NCI-H1092 (cell line): ENCODE results near the gene ZNF304.
A peak's percentile ranks its signal among the peaks of the same experiment; 100 is the strongest.
"Not testable (repeated sequence)": the region's sequence is repeated elsewhere in the genome, so short reads cannot be mapped to it uniquely, and the experiment has no call there.

Experiments
- DNase-seq: peaks from one replicate; lab custom pipeline; 2025; lab: John Stamatoyannopoulos, UW

ZNF304 gene

GRCh38 chr19:57362419-57362818 is 11.3 kb downstream of the ZNF304 start:
- no peak for DNase-seq

DNA sequence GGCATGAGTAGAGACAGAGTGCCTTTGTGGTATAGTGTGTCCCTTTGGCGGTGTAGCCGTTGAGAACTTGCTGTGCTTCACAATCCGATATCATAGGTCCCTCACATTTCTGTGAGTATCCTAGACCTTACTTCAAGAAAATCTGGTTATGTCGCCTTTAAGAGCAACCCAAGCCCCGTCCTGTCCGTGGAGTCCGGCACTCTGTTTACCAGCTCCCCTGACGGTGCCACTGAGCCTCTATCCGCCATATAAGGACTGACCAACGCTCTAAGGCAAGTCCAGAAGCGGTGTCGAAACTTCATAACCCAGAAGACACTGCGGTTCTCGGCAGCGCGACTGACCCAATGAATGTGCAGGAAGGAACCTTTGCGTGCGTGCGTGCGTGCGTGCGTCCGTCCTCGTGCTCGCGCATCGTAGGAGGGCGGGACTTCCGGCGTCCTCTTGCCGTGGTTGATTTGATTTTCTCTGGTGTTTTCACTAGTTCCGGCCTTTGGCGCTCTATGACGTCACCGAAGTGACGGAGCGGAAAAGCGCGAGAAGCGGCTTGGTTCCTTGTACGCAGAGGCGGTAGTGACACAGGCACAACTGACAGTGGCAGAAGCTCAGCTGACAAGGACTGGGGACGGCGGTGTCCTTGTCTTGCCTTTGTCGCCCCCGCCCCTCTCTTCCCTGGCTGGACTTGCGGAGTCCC is 12.1 kb downstream of the ZNF304 start, which contains the start of the genes TRAPPC2B and ZNF547:
TSS of gene TRAPPC2B (plus strand) at position 555 of the 691 bp plus-strand sequence. CDS start 1,283 bp downstream, outside the sequence.
TSS of gene ZNF547 (plus strand) at position 555 of the 691 bp plus-strand sequence. CDS start 5,005 bp downstream, outside the sequence.
- peak; percentile 97 for DNase-seq

DNA sequence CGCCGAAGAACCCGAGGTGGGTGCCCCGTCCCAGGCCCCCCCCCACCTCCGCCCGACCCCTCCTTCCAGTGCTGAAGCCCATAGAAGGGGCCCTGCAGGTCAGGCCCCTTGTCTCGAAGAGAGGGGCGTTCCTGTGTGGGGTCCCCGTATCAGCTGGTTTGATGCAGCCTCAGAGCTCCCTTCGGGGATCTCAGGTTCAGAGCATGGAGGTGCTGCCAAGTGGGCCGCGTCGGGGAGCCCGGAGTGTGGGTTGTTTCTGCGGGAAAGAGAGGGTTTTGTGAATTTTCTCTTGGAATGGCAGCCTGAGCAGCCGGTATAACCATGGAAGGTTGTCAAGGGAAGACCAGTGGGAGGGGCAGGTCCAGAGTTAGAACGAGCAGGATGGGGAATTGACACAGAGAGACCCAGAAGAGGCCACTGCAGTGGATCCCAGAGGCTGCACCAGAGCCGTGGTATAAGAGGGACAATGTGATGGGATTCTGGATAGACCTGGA is 12.7 kb downstream of the ZNF304 start:
- no peak for DNase-seq

DNA sequence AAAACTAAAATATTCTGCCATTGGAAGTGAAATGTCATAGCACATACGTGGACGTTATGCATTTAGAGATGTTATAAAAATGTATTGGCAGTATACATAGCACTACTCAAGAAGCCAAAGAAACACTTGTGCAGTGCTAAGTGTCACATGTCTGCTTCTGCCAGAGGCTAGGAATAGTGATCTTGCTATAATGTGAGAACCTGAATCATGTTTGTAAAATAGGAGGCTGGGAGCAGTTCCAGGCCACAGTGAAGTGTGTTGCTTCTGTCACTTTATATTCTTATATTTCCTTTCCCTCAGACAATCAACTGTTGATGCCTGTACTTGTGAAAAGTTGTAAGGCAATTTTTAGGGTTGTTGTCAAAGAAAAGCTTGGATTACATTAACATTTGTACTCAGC is 15.7 kb downstream of the ZNF304 start:
- no peak for DNase-seq

GRCh38 chr19:57374179-57374578 is 23.1 kb downstream of the ZNF304 start:
- no peak for DNase-seq

DNA sequence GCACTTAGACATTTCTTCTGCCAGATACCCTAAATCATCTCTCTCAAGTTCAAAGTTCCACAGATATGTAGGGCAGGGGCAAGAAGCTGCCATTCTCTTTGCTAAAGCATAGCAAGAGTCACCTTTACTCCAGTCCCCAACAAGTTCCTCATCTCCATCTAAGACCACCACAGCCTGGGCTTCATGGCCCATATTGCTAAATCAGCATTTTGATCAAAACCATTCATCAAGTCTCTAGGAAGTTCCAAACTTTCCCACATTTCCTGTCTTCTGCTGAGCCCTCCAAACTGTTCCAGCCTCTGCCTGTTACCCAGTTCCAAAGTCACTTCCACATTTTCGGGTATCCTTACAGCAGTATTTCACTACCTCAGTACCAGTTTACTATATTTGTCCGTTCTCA is 23.6 kb downstream of the ZNF304 start:
- not testable (repeated sequence) for DNase-seq

GRCh38 chr19:57376151-57376550 is 25.1 kb downstream of the ZNF304 start:
- no peak for DNase-seq

- DNase-seq: no peak
Measured at GRCh38 chr19:57377498-57378146, 26.6 kb downstream of the ZNF304 start.

DNA sequence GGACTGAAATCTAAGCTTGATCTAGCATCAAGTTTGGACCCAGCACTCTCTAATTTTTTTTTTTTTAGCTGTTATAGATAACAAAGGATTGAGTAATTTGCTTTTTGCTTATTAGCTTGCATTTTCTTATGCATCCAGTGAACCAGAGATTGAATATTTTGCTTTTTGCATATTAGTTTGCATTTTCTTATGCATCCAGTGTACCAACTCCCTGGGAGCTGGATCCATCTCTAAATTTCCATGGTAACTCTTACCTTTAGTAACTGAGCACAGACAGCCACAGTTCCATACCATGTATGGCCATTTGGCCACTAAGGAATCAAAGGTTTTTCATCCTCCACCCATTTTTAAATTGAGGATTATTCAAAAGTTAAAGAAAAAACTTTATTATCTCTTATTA is 29.9 kb downstream of the ZNF304 start:
- no peak for DNase-seq

- no peak for DNase-seq
Measured at GRCh38 chr19:57382806-57383488, 31.9 kb downstream of the ZNF304 start.

DNA sequence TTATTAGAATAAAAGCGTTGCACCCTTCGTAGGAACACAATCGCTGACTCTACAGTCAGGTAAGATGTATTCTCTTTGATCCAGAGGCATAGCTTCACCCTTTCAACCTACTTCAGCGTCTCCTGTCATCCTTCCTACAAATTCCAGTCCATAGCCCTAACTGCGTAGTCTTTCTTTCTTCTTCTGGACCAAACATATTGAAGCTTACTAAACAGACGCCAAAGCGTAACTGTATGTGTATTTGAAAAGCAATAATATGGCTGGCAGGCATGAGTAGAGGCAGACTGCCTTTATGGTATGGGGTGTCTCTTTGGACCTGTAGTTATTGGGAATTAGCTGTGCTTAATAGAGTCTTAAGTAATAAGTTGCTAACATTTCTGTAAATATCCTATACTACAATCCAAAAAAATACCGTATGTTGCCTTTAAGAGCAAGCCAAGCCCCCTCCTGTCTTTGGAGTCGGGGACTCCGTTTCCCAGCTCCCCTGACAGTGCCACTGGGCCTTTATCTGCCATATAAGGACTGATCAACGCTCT is 38.2 kb downstream of the ZNF304 start:
- DNase-seq: no peak

DNA sequence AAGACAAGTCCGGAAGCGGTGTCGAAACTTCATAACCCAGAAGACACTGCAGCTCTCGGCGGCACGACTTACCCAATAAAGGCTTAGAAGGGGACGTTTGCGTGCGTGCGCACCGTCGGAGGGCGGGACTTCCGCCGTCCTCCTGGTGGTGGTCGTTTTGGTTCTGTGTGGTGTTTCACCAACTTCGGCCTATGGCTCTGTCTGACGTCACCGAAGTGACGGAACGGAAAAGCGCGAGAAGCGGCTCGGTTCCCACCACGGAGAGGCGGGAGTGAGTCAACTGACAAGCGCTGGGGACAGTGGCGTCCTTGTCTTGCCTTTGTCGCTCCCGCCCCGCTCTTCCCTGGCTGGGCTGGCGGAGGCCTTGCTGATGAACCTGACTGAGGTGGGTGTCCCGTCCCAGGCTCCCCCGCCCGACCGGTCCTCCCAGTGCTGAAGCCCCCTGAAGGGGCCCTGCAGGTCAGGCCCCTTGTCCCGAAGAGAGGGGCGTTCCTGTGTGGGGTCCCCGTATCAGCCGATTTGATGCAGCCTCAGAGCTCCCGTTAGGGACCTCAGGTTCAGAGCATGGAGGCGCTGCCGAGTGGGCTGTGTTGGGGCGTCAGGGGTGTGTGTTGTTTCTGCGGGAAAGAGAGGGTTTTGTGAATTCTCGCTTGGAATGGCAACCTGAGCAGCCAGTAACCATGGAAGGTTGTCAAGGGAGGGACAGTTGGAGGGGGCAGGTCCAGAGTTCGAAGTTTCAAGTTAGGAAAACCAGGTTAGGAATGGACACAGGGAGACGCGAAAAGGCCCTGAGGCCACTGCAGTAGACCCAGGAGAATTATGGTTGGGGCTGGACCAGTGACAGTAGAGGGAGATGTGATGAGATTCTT is 38.9 kb downstream of the ZNF304 start, which contains the start of gene ZNF548:
TSS of gene ZNF548 (plus strand) at position 125 of the 869 bp plus-strand sequence. CDS start at position 371, 246 bp downstream.
- peak; percentile 96 for DNase-seq

- no peak for DNase-seq
Measured at GRCh38 chr19:57395710-57396109, 44.6 kb downstream of the ZNF304 start.

DNA sequence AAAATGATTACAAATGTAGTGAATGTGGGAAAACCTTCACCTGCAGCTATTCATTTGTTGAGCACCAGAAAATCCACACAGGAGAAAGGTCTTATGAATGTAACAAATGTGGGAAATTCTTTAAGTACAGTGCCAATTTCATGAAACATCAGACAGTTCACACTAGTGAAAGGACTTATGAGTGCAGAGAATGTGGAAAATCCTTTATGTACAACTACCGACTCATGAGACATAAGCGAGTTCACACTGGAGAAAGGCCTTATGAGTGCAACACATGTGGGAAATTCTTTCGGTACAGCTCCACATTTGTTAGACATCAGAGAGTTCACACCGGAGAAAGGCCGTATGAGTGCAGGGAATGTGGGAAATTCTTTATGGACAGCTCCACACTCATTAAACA is 47.8 kb downstream of the ZNF304 start:
- DNase-seq: no peak

GRCh38 chr19:57403737-57404563 is 52.9 kb downstream of the ZNF304 start:
- no peak for DNase-seq

GRCh38 chr19:57406516-57407123 is 55.5 kb downstream of the ZNF304 start:
- peak; percentile 6 for DNase-seq
